ENCODE results near the gene BAZ1B. TPM values are rescaled to one million over a fixed set of nuclear protein-coding genes. Genes with fewer than 3 reads are reported as not detected.

BAZ1B gene
- total and polyA plus RNA-seq, 2 of the 4 experiments (the other 2 are of a cell fraction), result 20.2 to 45.0 TPM

DNA sequence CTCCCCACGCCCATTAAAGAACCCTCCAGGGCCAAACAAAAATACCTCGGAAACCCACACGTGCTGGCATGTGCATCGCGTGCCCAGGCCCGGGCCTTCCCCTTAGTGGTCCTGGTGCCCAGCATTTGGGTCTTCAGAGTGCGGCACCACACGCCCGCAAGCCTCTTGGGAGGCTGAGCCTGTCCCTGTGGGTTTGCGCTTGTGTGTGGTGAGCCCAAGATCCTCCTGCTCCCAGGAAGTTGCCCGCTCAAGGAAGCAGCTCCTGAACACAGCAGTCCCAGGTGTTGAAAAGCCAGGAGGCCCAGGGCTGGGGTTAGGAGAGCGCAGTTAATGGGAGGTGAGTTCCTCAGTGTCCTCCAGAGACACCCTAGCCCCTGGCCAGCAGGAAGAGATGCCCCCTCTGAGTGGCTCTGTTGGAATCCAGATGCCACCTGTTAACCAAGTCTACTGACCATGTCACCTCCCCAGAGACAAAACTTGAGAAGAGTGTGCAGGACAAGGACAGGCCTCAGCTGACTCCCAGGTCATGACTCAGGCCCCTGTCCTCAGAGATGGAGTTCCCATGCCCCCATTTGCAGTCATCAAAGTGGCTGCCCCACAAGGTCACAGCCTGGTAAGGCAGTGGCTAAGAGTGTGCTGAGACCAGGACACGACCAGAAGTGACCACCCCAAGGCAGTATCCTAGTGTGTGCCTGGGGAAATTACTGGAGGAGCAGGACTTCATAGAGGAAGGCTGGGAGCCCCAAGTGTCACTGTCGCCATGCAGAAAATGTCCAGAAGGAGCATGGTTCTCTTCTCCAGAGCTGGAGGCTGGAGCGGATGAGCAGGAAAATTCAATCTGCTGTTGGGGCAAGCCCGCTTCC is 83.3 kb downstream of the BAZ1B start:
- Histone ChIP-seq H3K56ac (ENCODE audit: extremely low read depth, insufficient read depth, low read length) (no peak overlapping the region), H3K14ac (replicated peaks; ENCODE audit: low read depth, low read length) (no peak overlapping the region), H3K27ac (ENCODE audit: insufficient read depth, low read length) (no peak overlapping the region), H2BK15ac (ENCODE audit: low read depth, low read length) (no peak overlapping the region), H3K9ac (ENCODE audit: low read depth, low read length) (no peak overlapping the region), H2AK9ac (replicated peaks; ENCODE audit: low read depth, low read length, poor library complexity) (peak overlapping the region; percentile 70), H3K36me3 (ENCODE audit: control insufficient read depth, insufficient read depth, low read length) (peaks cover 38% of the 10 kb centered on the region), H4K20me1 (ENCODE audit: insufficient read depth, low read length) (no peaks in the 10 kb centered on the region; the same call in 1 of the 2 replicates), H2AK5ac (ENCODE audit: low read depth, low read length) (no peak overlapping the region), H3K18ac (ENCODE audit: low read depth, low read length) (no peak overlapping the region), H3K4me3 (ENCODE audit: insufficient read depth, low read depth, low read length) (no peak overlapping the region), H3K9me1 (ENCODE audit: insufficient read depth, low read length) (0 out of 2 replicates have a peak, but pooled peaks cover 6% of the 10 kb centered on the region), H3K4ac (ENCODE audit: low read depth, low read length) (no peak overlapping the region; the same call in 1 of the 2 replicates), H4K5ac (ENCODE audit: low read depth, low read length) (no peak overlapping the region), H2BK120ac (ENCODE audit: low read depth, low read length) (no peak overlapping the region), H2BK5ac (ENCODE audit: low read depth, low read length, poor library complexity, severe bottlenecking) (no peak overlapping the region), H3K4me1 (ENCODE audit: control insufficient read depth, insufficient read depth, low read length) (peaks cover 3% of the 10 kb centered on the region; the same call in 1 of the 2 replicates), H3K79me1 (ENCODE audit: low read depth in 1 of 2, low read length in 2 of 2) (peaks cover 7 to 22% of the 10 kb centered on the region in 2 experiments; a peak in 3 of 4 replicates), H4K8ac (ENCODE audit: low read depth in 2 of 2, low read length in 2 of 2) (no peak overlapping the region), H3K23ac (ENCODE audit: low read depth, low read length) (no peak overlapping the region), H3K4me2 (ENCODE audit: low read depth, low read length) (no peak overlapping the region), H4K91ac (ENCODE audit: insufficient read depth, low read depth, low read length) (no peak overlapping the region), H3K9me3 (ENCODE audit: control insufficient read depth, insufficient read depth, low read length) (no peaks in the 10 kb centered on the region), H3K27me3 (ENCODE audit: control insufficient read depth, insufficient read depth, low read length) (no peaks in the 10 kb centered on the region), H2AFZ (replicated peaks; ENCODE audit: low read length, poor library complexity) (no peak overlapping the region), H2BK20ac (ENCODE audit: low read depth, low read length) (no peak overlapping the region)
- ATAC-seq (ENCODE audit: low read depth) (no peak; the same call in 1 of the 2 replicates), DNase-seq (no peak)
- dilution Hi-C loops (cut with HindIII; ENCODE audit: low sequenced_read_pairs, unreplicated experiment), result no loop called here
- in situ Hi-C loops (cut with MboI; ENCODE audit: low sequenced_read_pairs), result loop anchor here (5.0 kb wide), 1 partner anchor 96 kb away; no protein-coding TSS in a partner anchor
- no TSS peak for BruUV-seq (replicated peaks)
- intact Hi-C loops (cut with micrococcal nuclease), result no loop called here
- ChIA-PET CTCF (no interaction called here), POLR2A (ENCODE audit: unreplicated experiment) (no interaction called here)
- WGBS, 2 experiments (ENCODE audit: extremely low coverage in 2 of 2, insufficient read length in 1 of 2), result 80% methylated on average over 8 of the region's 16 CpGs; no CpG with 5 or more reads in 1 of the 2 experiments
- TF ChIP-seq MXI1 (IDR thresholded peaks at IDR 0.05; ENCODE audit: borderline replicate concordance, low read depth, low read length) (no peak), POLR2A (IDR thresholded peaks at IDR 0.05; ENCODE audit: low read depth, low read length) (no peak), BHLHE40 (IDR thresholded peaks at IDR 0.05; ENCODE audit: low read depth, low read length) (no peak), FOS (IDR thresholded peaks at IDR 0.05; ENCODE audit: low read depth, low read length) (no peak), RCOR1 (IDR thresholded peaks at IDR 0.05; ENCODE audit: insufficient replicate concordance, low read length) (no peak), SMC3 (IDR thresholded peaks at IDR 0.05; ENCODE audit: low read depth, low read length) (no peak), NFE2L2 (IDR thresholded peaks at IDR 0.05; ENCODE audit: low read depth, low read length) (no peak), CHD1 (IDR thresholded peaks at IDR 0.05; ENCODE audit: low read depth, low read length) (no peak), RAD21 (IDR thresholded peaks at IDR 0.05; ENCODE audit: low read length) (no peak), CEBPB (IDR thresholded peaks at IDR 0.05; ENCODE audit: low read depth, low read length) (no peak), RFX5 (IDR thresholded peaks at IDR 0.05; ENCODE audit: low read depth, low read length) (no peak)
- TF ChIP-seq, protein P1, sequence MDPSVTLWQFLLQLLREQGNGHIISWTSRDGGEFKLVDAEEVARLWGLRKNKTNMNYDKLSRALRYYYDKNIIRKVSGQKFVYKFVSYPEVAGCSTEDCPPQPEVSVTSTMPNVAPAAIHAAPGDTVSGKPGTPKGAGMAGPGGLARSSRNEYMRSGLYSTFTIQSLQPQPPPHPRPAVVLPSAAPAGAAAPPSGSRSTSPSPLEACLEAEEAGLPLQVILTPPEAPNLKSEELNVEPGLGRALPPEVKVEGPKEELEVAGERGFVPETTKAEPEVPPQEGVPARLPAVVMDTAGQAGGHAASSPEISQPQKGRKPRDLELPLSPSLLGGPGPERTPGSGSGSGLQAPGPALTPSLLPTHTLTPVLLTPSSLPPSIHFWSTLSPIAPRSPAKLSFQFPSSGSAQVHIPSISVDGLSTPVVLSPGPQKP (IDR thresholded peaks at IDR 0.05; ENCODE audit: borderline replicate concordance, low read depth, low read length), result no peak
